GM23248 (cell line): ENCODE data around the gene CADM1.

Experiments
- EZH2 ChIP-seq: fragments of 200-600 bp; sonication (generic); IDR thresholded peaks from 2 replicates; pipeline ENCODE4 v1.6.1; 2018; ENCODE audit warnings: antibody characterized with exemption, mild to moderate bottlenecking; ENCODE audit not compliant: insufficient read depth, poor library complexity, severe bottlenecking
- EZH2phosphoT487 ChIP-seq: fragments of 200-600 bp; sonication (generic); IDR thresholded peaks from 2 replicates; pipeline ENCODE4 v1.6.1; 2018; ENCODE audit warnings: antibody characterized with exemption, moderate library complexity, mild to moderate bottlenecking, low read depth; ENCODE audit not compliant: insufficient read depth

DNA sequence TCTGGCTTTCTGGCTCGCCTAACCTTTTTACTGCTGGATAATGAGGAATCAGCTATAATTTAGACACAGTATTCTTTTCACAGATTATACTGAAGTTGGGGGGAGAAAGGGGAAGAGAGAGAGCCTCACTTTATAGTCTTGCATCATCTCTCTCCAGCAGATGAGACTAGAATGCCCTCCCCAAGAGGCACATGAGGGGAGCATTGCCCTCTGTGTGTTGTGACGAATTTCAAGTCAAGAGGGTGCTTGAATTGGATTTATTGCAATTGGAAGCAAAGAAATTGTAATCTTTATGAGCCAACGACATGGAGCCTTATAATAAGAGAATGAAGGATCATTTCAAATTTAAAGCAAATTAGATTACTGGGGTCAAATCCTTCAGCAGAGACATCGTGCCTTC lies 17.6 kb upstream of the CADM1 start:
- TF ChIP-seq EZH2 (no peak), EZH2phosphoT487 (no peak)
